Activated T-helper 1 cell treated with anti-CD3 and anti-CD28 coated beads, Interleukin-12 subunit alpha, Interleukin-12 subunit beta, Interleukin-2, Interleukin-4 antibody, amounts not matched to agents 30 ng/mL and 10 ng/mL and 1 ng/mL, durations not matched to agents 14 hours and 24 hours and 36 hours (primary cell): ENCODE data around the gene SATB1. TPM values are rescaled to one million over a fixed set of nuclear protein-coding genes. Genes with fewer than 3 reads are reported as not detected.

Source experiments
- DNase-seq: peaks from one replicate; pipeline ENCODE4 v3.0.0; 2021; ENCODE audit warnings: low spot score
- H3K27ac Mint-ChIP-seq: one replicate; pipeline ENCODE4 v1.8.0; 2021; ENCODE audit warnings: mild to moderate bottlenecking, mixed read lengths
- H3K27me3 Mint-ChIP-seq: one replicate; pipeline ENCODE4 v1.8.0; 2022; ENCODE audit warnings: mild to moderate bottlenecking, moderate library complexity, mixed read lengths; ENCODE audit not compliant: insufficient read depth
- H3K36me3 Mint-ChIP-seq: one replicate; pipeline ENCODE4 v1.8.0; 2021; ENCODE audit warnings: low read depth, mixed read lengths
- H3K4me1 Mint-ChIP-seq: one replicate; pipeline ENCODE4 v1.8.0; 2021; ENCODE audit warnings: low read depth, mixed read lengths
- H3K4me3 Mint-ChIP-seq: one replicate; pipeline ENCODE4 v1.8.0; 2021; ENCODE audit warnings: mild to moderate bottlenecking, moderate library complexity, mixed read lengths
- H3K9me3 Mint-ChIP-seq: one replicate; pipeline ENCODE4 v1.8.0; 2021; ENCODE audit warnings: mixed read lengths
- intact Hi-C: fragments of 100-400 bp; cut with micrococcal nuclease; formaldehyde crosslinking; loops from one replicate; pipeline ENCODE4 v1.15.1; 2024
- total RNA-seq: library from RNA; stranded (reverse); gene quantifications from 2 replicates; pipeline ENCODE4 v1.2.3, GENCODE V29; 2022

Gene SATB1
- total RNA-seq, 1 donor from 2014 or later: 686 TPM

DNA sequence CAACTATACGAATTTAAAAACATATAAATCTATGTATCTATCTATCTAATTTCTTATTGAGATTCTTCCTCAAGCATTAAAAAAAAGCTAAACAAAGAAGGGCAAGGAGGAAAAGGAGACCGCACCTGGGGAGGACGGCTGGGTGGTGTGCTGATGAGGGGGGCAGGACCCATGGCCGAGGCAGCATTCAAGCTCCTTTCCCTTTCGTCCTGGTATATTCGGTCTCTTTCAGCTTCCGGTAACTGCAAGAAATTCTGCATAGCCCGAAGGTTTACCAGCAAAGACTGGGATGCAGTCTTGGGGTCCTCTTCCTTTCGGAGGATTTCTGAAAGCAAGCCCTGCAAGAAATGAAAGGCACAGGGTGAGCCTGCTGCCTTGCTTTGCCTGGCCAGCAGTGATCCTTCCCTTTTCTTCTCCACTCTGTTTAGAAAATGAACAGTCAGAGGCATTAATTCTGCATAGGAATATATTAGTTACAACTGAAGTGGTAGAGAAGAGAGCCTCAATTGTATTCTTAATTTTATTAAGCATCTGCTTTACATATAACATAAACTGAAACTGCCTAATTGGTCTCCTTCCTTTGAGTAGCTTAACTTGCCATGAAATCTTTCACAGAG, 38.8 kb downstream of the SATB1 start:
- H3K27me3 Mint-ChIP-seq: no peaks in the 10 kb centered on the region
- DNase-seq: no peak
- H3K36me3 Mint-ChIP-seq: peaks cover 52% of the 10 kb centered on the region
- intact Hi-C loops: loop anchor here (1.0 to 5.0 kb wide), 2 partner anchors 8 to 36 kb away; no protein-coding TSS in a partner anchor
- H3K4me3 Mint-ChIP-seq: peak overlapping the region; percentile 15
- H3K27ac Mint-ChIP-seq: no peak overlapping the region
- H3K4me1 Mint-ChIP-seq: peaks cover 71% of the 10 kb centered on the region
- H3K9me3 Mint-ChIP-seq: no peaks in the 10 kb centered on the region

DNA sequence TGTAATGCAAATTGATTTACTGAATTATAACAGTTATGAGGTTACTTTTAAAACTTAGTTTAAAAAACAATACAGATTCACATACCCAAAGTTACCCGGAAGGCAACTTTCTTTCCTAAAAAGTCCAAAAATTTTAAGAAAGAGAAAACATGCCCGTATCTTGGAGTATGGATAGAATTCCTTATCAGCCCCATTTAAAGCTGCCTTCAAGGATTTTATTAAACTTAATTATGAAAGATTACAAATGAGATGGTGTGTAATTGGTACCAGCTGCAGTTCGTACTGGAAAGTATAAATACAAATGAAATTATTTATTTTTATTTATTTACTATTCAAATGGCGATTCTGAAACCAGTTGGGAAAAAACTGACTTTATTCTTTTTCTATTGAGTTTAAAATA, 39.4 kb downstream of the SATB1 start:
- H3K27me3 Mint-ChIP-seq: no peaks in the 10 kb centered on the region
- H3K9me3 Mint-ChIP-seq: no peaks in the 10 kb centered on the region
- H3K36me3 Mint-ChIP-seq: peaks cover 58% of the 10 kb centered on the region
- DNase-seq: no peak
- H3K27ac Mint-ChIP-seq: no peak overlapping the region
- peaks cover 73% of the 10 kb centered on the region for H3K4me1 Mint-ChIP-seq
- intact Hi-C loops: loop anchor here (1.0 to 5.0 kb wide), 2 partner anchors 9 to 37 kb away; no protein-coding TSS in a partner anchor
- H3K4me3 Mint-ChIP-seq: no peak overlapping the region

DNA sequence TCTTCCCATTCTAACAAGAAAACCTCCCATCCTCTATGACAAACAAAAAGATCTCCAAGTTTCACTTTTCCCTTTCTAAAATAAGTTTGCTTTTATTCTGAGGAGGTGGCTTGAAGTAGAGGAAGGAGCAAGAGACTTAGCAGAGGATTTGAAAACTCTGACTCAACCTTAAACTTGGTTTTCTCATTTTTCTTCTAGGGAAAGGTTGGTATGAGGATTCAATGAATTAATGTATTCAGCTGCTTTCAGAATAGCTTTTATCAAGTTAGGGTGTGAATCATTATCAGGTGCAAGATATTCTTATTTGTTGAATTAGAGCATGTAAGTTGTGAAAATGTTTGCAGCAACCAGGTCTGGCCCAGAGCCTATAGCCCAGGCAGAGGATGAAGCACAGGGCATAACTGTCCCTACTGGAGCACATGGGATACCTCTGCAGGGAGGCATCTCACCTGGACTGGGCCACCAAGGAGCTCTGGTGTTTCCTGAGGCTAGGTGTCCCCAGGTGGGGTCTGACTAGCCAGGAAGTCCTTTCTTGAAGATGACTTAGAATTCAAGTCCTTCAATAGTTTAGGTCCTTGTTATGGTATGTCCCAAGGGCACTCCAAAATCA, 42.3 kb downstream of the SATB1 start:
- intact Hi-C loops: loop anchor here (1.0 kb wide), 1 partner anchor 9 kb away; no protein-coding TSS in a partner anchor
- Mint-ChIP-seq H3K27ac (peak overlapping the region; percentile 77), H3K9me3 (no peaks in the 10 kb centered on the region), H3K4me3 (peak overlapping the region; percentile 7), H3K27me3 (no peaks in the 10 kb centered on the region), H3K4me1 (peaks cover 77% of the 10 kb centered on the region), H3K36me3 (peaks cover 65% of the 10 kb centered on the region)
- no peak for DNase-seq

DNA sequence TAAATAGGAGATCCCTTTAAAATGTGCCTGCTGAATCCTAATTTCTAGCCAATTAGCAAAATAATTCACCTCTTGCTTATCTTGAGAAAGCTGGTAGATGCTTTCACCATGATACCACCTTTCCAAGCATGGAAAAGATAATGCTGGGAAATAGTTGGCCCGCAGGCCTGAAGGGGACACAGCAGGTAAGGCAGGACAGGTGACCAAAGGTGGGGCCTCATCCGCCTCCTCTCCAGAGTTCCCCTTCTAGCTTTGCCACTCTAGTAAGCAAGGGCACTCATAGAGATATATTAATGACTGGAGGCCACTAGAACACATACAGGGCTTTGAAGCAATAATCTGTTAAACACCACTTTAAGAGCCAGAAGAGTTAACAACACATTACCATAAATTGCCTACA, 45.5 kb downstream of the SATB1 start:
- Mint-ChIP-seq H3K36me3 (peaks cover 70% of the 10 kb centered on the region), H3K4me3 (peak overlapping the region; percentile 19), H3K9me3 (no peaks in the 10 kb centered on the region), H3K27ac (peak overlapping the region; percentile 57), H3K4me1 (peaks cover 84% of the 10 kb centered on the region), H3K27me3 (no peaks in the 10 kb centered on the region)
- no peak for DNase-seq
- intact Hi-C loops: no loop called here

DNA sequence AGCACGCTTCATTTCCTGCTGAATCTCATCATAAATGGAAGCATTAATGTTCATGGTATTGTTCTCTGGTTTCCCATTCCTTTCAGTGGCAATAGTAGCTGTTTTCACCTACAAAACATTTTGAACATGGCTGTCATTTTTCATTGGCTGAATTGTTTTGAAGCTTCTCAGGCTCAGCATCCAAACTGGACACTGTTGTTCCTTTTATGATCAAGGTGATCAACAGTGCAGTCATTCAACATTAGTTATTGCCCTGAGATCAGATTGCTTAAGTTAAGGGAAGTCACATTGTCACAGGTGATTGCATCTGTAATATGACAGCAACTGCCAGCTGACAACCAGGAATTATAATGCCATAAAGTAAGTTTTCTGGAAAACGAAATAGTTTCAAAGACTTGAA, 46.9 kb downstream of the SATB1 start:
- intact Hi-C loops: no loop called here
- Mint-ChIP-seq H3K27ac (peak overlapping the region; percentile 21), H3K9me3 (no peaks in the 10 kb centered on the region), H3K4me3 (no peak overlapping the region), H3K4me1 (peaks cover 87% of the 10 kb centered on the region), H3K36me3 (peaks cover 76% of the 10 kb centered on the region), H3K27me3 (no peaks in the 10 kb centered on the region)
- no peak for DNase-seq

DNA sequence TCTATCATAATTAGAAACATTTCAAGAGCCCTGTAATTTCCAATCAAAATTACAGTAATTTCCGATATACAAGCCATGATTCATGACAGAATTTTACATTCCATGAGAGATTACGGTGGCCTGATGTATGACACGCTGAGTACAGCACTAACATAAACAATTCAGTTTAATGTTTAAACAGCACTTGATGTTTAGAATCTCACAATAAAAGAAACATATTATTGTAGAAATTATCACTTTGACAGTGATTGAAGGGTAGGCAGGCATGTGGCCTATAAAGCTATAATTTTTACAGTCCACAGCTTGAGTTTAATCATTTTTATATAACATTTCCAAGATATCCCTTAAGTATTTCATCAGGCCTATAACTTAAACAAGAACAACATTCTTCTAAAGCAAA, 48.5 kb downstream of the SATB1 start:
- H3K4me3 Mint-ChIP-seq: no peak overlapping the region

DNA sequence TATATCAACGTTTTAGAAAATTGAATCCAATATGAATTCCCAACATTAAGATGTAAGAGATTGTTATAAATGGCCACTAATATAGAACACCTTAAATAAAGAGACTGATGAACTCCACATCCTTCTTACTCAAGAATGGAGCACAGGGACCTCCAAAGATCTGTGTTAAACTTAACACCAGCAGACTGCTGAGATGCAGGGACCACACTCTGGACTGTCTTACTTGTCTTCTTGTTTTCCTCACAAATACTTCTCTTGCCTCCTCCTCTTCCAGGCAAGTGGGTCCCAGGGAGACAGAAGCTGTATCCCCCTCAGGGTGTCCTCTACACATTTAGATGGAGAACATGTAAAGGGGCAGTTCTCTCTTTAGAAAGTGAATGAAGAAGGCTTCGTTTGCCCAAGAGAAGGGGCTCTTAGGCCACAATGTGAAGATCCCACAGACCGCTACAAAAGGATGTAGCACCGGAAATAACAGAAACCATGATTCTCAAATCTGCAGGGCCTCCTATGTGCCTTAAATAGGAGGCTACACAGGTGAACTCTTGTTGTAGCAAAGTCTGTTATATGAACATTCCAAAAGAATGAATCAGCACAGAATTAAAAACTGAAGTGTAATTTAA, 52.2 kb downstream of the SATB1 start:
- peak; percentile 36 for DNase-seq
- Mint-ChIP-seq H3K27ac (peak overlapping the region; percentile 73), H3K4me3 (peak overlapping the region; percentile 43), H3K9me3 (no peaks in the 10 kb centered on the region), H3K27me3 (no peaks in the 10 kb centered on the region), H3K36me3 (peaks cover 80% of the 10 kb centered on the region), H3K4me1 (peaks cover 93% of the 10 kb centered on the region)
- intact Hi-C loops: loop anchor here (1.0 kb wide), 1 partner anchor 10 kb away; no protein-coding TSS in a partner anchor

More for the DNA sequence above, 48.5 kb downstream of the SATB1 start:
- Mint-ChIP-seq H3K27ac (peak overlapping the region; percentile 29), H3K36me3 (peaks cover 80% of the 10 kb centered on the region), H3K27me3 (no peaks in the 10 kb centered on the region), H3K9me3 (no peaks in the 10 kb centered on the region), H3K4me1 (peaks cover 94% of the 10 kb centered on the region)
- DNase-seq: no peak
- intact Hi-C loops: loop anchor here (1.0 kb wide), 1 partner anchor 12 kb away; no protein-coding TSS in a partner anchor

DNA sequence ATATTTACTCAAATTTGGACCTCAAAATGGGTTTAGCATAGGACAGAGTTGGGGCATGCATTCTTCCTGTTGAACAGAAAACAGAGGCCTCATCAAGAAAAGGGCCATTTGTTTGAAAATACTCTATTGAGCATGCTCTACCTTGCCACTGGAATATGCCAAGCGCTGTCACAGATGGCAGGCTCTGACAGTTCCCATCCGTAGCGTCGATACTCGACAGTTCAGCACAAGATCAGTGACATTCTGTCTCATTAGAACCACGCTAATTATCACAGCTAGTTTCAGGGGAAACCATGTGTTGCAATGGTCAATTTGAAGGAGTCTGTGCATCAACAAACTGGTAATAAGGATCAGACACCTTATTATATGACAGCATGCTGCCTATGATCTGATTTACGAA, 54.5 kb downstream of the SATB1 start:
- DNase-seq: no peak
- H3K4me1 Mint-ChIP-seq: peaks cover 89% of the 10 kb centered on the region
- H3K4me3 Mint-ChIP-seq: no peak overlapping the region
- peaks cover 78% of the 10 kb centered on the region for H3K36me3 Mint-ChIP-seq
- peak overlapping the region; percentile 85 for H3K27ac Mint-ChIP-seq
- intact Hi-C loops: no loop called here
- H3K9me3 Mint-ChIP-seq: no peaks in the 10 kb centered on the region
- no peaks in the 10 kb centered on the region for H3K27me3 Mint-ChIP-seq

DNA sequence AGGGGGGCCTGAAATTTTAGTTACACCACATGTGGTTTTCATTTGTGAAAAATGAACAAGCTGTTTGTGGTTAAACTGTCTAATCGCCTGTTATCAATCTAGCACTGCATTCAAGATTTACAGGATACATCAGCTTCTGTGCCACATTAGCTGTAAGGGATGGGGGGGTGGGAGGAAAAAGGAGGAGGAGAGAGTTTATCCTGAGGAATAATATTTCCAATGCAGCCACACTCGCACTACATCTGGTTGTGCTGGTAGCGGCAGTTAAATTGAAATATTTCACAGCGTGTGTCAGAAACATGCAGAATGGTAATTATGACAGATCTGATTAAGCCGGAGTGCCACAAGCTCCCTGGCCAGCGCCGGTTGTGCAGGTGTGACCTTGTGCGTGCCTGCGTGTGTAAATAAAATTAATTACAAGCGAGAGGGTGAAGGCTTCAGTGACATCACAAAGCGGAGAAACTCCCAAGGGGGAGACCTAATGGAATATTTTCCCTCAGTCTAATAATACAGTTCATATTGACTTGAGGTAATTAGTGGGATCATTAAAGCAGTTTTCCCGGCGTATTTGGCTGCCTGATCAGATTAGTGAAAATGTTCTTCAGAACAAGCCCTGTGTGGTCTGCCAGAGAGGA, 55.5 kb downstream of the SATB1 start:
- Mint-ChIP-seq H3K4me1 (peaks cover 87% of the 10 kb centered on the region), H3K4me3 (no peak overlapping the region), H3K27me3 (no peaks in the 10 kb centered on the region), H3K27ac (peak overlapping the region; percentile 85), H3K9me3 (no peaks in the 10 kb centered on the region), H3K36me3 (peaks cover 76% of the 10 kb centered on the region)
- intact Hi-C loops: no loop called here
- DNase-seq: no peak

DNA sequence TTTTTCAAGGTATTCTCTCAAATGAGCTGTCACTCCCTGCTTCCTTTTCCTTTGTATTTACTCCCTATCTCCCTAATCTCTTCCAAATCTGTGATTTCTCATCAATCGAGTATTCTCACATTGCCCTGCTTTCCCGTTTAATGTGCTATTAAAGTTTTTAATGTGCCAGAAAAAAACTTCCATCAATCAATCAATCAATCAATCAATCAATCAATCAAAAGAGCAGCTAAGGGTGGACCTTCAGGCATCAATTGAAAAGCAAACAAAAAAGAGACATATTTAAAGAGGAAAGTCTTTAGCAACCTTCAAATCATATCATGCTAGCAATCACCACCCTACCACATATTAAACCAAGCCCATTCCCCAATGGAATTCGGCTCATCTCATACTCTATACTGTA, 58.9 kb downstream of the SATB1 start:
- Mint-ChIP-seq H3K9me3 (no peaks in the 10 kb centered on the region), H3K36me3 (peaks cover 68% of the 10 kb centered on the region), H3K27ac (peak overlapping the region; percentile 79), H3K4me3 (no peak overlapping the region), H3K4me1 (peaks cover 66% of the 10 kb centered on the region), H3K27me3 (no peaks in the 10 kb centered on the region)
- intact Hi-C loops: no loop called here
- no peak for DNase-seq

DNA sequence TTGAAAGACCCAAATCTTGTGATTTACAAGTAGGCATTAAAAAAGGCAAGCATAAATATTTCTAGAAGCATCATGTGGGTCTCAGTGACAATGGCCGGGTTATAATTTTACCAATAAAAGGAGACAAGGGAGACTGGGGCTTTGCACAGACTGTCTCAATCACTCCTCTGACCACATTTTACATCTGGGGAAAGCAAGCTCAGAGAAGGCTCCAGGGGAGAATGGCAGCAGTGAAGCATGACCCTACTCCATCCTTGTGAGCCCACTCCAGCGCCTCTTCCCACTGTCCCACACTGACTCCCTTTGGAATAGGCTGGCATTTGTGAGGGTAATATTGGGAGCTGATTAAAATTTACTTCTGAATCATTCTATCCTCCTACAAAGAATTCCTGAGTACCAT, 61.8 kb downstream of the SATB1 start:
- Mint-ChIP-seq H3K4me3 (no peak overlapping the region), H3K27me3 (no peaks in the 10 kb centered on the region), H3K9me3 (no peaks in the 10 kb centered on the region), H3K4me1 (peaks cover 67% of the 10 kb centered on the region), H3K36me3 (peaks cover 71% of the 10 kb centered on the region), H3K27ac (peak overlapping the region; percentile 14)
- DNase-seq: no peak
- intact Hi-C loops: loop anchor here (1.0 kb wide), 1 partner anchor 9 kb away; no protein-coding TSS in a partner anchor

DNA sequence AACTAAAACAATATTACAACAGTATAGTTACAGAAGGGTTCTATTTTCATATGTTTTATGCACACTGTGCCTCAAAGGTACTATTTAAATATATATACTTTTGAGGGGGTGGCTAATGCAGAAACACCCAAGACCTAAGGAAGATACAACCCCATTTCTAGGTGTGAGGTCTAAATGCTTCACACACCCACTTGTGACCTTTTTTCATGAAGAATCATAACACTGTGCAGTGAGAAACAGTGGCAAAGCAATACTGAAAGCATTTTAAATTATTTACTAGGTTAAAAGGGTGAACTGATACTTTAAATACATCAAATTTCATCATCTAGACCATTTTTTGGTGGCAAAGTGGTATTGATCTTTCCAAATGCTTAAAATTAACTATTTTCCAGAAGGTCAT, 67.4 kb downstream of the SATB1 start:
- Mint-ChIP-seq H3K4me3 (no peak overlapping the region), H3K4me1 (peaks cover 57% of the 10 kb centered on the region), H3K27me3 (no peaks in the 10 kb centered on the region), H3K9me3 (no peaks in the 10 kb centered on the region), H3K27ac (no peak overlapping the region), H3K36me3 (peaks cover 61% of the 10 kb centered on the region)
- intact Hi-C loops: loop anchor here (1.0 to 5.0 kb wide), 3 partner anchors 8 to 630 kb away; no protein-coding TSS in a partner anchor
- DNase-seq: no peak
